NCI-H2107 treated with DMSO at 0.1 percent for 48 hours (cell line): ENCODE results near the gene HACL1.
A peak's percentile ranks its signal among the peaks of the same experiment; 100 is the strongest.
"Not testable (repeated sequence)": the region's sequence is repeated elsewhere in the genome, so short reads cannot be mapped to it uniquely, and the experiment has no call there.

Experiments used
- DNase-seq: peaks from one replicate; lab custom pipeline; 2025; ENCODE audit not compliant: unreplicated experiment; lab: John Stamatoyannopoulos, UW

The HACL1 gene

GRCh38 chr3:15630646-15631350, 29.4 kb upstream of the HACL1 start:
- DNase-seq: no peak

- DNase-seq: peak; percentile 39
These were observed 28.7 kb upstream of the HACL1 start for GRCh38 chr3:15629860-15630597.

GRCh38 chr3:15628967-15629366, 27.6 kb upstream of the HACL1 start:
- no peak for DNase-seq

DNA sequence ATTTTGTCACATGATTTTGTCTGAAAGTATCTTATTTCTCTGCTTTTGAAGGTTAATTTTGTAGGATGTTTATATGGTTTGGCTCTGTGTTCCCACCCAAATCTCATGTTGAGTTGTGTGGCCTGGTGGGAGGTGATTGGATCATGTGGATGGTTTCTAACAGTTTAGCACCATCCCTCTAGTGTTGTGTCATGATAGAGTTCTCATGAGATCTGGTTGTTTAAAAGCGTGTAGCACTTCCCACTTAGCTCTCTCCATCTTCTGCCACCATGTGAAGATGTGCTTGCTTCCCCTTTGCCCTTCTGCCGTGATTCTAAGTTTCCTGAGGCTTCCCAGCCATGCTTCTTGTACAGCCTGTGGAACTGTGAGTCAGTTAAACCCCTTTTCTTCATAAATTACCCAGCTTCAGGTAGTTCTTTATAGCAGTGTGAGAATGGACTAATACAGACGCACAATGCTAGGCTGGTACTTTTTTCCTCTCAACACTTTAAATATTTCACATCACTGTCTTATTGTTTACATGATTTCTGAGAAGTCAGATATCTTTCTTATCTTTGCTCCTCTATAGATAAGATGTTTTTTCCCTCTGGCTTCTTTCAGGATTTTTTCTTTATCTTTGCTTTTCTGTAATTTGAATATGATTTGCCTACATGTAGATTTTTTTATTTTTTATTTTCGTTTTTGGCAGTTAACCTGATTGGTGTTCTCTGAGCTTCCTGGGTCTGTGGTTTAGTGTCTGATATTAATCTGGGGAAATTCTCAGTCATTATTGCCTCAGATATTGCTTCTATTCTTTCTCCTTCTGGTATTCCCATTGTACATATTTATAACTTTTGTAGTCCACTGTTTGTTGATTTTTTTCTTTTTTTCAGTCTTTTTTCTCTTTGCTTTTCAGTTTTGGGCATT, 22.4 kb upstream of the HACL1 start:
- no peak for DNase-seq

- not testable (repeated sequence) for DNase-seq
These were observed 18.5 kb upstream of the HACL1 start for GRCh38 chr3:15619659-15620464.

DNA sequence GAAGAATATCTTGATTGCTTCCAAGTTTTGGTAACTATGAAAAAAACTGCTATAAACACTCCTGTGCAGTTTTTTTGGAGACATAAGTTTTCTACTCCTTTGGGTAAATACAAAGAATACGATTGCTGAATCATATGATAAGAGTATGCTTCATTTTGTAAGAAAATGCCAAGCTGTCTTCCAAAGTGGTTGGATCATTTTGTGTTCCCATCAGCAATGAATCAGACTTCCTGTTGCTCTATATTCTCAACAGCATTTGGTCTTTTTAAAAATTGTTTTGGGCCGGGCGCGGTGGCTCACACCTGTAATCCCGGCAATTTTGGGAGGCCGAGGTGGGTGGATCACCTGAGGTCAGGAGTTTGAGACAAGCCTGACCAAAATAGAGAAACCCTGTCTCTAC, 14.7 kb upstream of the HACL1 start:
- DNase-seq: no peak

DNA sequence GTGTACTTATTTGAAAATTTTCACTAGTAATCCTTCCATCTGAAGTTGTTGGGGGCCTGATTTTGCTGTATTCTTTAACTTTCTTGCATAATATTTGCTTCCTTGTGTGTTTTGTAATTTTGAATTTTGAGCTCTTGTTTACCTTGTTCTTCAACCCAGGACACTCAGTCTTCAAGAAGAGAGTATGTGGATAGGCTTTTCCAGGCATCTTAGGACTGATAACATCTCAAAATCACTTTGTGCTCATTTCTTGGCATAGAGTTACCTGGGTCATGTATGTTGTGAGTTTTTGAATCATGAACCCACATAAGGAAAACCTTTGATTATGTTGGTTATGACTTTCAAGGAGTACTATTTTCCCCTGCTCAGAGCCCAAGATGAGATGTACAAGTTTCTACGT, 13.6 kb upstream of the HACL1 start:
- no peak for DNase-seq

- DNase-seq: no peak
These were observed 10.6 kb upstream of the HACL1 start for GRCh38 chr3:15612001-15612400.

DNA sequence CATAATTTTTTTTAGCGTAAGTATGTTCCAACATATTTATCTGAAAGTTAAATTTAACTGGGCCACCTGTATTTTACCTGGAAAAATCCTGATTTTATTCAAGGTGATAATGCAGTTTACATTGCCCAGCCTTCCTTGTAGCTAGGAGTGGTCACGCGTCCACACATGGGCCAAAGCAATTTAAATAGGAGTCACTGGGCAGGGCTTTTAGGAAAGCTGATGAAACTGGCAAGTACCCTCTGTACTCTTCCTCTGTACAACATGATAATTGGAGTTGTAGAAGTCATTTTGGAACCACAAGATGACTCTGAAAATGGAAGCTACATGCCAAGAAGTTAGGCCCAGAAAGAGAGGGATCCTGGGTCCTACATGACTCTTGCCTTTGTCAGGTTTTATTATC, 9.6 kb upstream of the HACL1 start:
- DNase-seq: no peak

DNA sequence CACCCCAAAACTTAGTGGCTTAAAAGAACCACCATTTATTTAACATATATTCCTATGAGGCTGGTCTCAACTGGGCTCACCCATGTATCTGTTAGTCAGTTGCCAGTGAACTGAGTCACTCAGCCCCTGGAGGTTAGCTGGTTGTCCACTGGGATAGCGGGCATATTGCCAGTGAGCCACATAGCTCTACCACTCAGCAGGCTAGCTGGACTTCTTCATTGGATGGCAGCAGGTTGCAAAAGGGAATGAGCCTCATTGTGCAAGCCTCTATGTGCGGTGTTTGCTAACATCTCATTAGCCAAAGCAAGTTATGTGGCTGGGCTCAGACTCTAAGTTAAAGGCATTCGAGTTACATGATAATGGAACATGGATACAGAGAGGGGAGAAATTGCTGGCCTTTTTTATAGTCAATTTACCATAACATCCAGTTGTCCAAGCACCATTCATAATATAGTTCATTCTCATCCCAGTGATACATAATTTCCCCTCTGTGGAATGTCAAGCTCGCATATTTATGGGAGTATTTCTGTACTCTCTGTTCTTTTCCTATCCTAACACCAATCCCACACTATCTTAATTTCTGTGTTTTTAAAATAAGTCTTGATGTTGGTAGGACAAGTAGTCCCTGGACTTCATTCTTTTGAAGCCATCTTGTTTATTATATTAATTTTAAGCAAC, 8.9 kb upstream of the HACL1 start:
- no peak for DNase-seq

- DNase-seq: no peak
These were observed 5.1 kb upstream of the HACL1 start for GRCh38 chr3:15606434-15606891.

- DNase-seq: not testable (repeated sequence)
These were observed 3.2 kb upstream of the HACL1 start for GRCh38 chr3:15604584-15604983.

- not testable (repeated sequence) for DNase-seq
These were observed 1.4 kb upstream of the HACL1 start for GRCh38 chr3:15602816-15603215.

DNA sequence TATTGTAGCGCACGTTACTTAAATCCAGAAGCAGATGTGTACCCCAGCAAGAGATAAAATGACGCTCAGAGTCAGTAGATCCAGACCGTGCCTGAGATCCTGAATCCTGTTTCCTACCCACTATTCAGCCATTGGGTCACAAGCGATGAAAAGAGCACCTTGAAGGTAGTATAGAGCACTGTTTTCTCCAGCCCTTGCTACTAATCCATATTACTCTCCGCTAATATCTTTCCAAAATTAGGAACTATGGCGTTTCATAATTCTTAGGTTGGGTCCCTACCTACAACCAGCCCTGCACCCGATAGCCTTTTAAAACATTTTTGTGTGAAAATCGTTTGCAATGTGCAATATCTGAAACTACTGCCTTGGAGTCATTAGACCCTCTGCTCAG, 772 bp upstream of the HACL1 start:
- DNase-seq: no peak

DNA sequence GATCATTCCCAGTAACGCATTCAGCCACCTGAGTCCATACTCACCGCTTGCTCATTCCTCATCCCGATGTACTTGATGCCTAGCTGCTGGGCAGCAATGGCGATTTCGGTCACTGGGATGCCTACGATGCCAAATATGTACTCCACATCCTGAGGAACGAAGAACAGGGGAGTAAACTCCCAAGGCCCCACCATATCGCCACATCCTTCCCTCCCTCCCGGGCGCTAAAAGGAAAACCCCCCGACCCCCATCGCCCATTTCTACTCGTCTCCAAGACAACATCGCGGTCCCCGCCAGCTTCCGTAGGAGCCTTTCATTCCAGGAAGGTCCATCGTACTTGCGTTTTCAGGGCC, 347 bp downstream of the HACL1 start:
- no peak for DNase-seq

DNA sequence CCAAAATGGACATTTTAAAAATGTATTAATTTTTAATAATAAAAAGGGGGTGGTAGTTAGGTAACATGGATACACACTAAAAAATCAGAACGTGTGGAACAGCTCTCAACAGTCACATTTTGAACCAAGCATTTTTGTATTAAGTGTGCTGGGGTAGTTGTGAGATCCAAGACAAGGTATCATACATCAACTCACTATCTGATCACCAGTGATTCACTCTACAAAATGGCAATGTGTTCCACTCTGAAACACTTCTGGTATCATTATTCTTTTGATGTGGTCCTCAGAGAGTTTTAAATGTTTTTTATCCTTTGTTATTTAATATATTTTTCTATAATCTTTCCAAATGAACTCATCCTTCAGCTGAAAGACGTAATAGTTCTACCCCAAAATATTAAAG, 5.4 kb downstream of the HACL1 start:
- no peak for DNase-seq

GRCh38 chr3:15592968-15593367, 8.4 kb downstream of the HACL1 start:
- no peak for DNase-seq

DNA sequence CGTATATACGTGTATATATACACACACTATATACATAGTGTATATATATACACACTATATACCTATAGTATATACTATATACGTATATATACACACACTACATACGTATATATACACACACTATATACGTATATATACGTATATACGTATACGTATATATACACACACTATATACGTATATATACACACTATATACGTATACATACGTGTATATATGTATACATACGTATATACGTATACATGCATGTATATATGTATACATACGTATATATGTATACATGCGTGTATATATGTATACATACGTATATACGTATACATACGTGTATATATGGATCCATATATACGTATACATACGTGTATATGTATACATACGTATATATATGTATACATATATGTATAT, 9.4 kb downstream of the HACL1 start:
- no peak for DNase-seq

DNA sequence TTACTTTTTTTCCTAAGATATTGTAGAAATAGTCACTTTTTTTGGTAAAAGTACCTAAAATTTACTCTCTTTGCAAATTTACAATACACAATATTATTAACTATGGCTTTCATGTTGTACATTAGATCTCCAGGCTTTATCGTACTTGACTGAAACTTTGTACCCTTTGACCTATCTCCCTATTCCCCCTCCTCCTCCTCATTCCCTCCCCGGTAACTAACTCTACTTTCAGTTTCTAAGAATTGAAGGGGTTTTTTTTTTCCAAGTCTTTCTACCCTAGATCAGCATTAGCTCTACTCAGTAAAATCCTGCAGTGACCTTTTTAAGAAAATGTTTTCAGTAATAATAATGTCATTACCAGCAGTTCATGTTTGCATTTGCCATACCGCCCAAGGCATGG, 10.1 kb downstream of the HACL1 start:
- no peak for DNase-seq

- DNase-seq: no peak
These were observed 16.1 kb downstream of the HACL1 start for GRCh38 chr3:15585111-15585845.
